ENCODE measurements around the gene ERVK3-1. TPM values are rescaled to one million over a fixed set of nuclear protein-coding genes. Genes with fewer than 3 reads are reported as not detected.
A peak's percentile ranks its signal among the peaks of the same experiment; 100 is the strongest.

ERVK3-1 gene
- total and polyA plus RNA-seq, 2 of the 13 experiments (the other 11 are each of a cell fraction or from before 2014, with no cell fraction given) = 28.5 to 38.7 TPM

- TF ChIP-seq ZBTB40 (IDR thresholded peaks at IDR 0.05) (peak; percentile 51), ZBTB40 (CRISPR knock-in tag; IDR thresholded peaks at IDR 0.05) (peak; percentile 57; the same call in 1 of the 2 replicates), ZNF20 (CRISPR knock-in tag; IDR thresholded peaks at IDR 0.05) (peak; percentile 65; the same call in 1 of the 2 replicates), RBM39 (IDR thresholded peaks at IDR 0.05; ENCODE audit: low read depth, low read length, poor library complexity, severe bottlenecking) (peak; percentile 85), ATF2 (CRISPR knock-in tag; IDR thresholded peaks at IDR 0.05) (peak; percentile 51), ZNF350 (CRISPR knock-in tag; IDR thresholded peaks at IDR 0.05; ENCODE audit: borderline replicate concordance, low read depth) (no peak; the same call in 1 of the 2 replicates), ZNF180 (CRISPR knock-in tag; IDR thresholded peaks at IDR 0.05; ENCODE audit: borderline replicate concordance, low read depth) (0 out of 2 replicates have a peak, but pooled peaks have one; percentile 65), TARDBP (CRISPR knock-in tag; IDR thresholded peaks at IDR 0.05) (peak; percentile 39), JUND (CRISPR knock-in tag; IDR thresholded peaks at IDR 0.05) (no peak), CENPX (CRISPR knock-in tag; IDR thresholded peaks at IDR 0.05) (no peak), KDM3A (CRISPR knock-in tag; IDR thresholded peaks at IDR 0.05; ENCODE audit: low read depth) (peak; percentile 84), TP53 (CRISPR knock-in tag; conservative IDR thresholded peaks at IDR 0.05) (peak; percentile 77; the same call in 1 of the 2 replicates), ZBTB43 (CRISPR knock-in tag; conservative IDR thresholded peaks at IDR 0.05) (peak; percentile 87)
- TF ChIP-seq, protein P1, sequence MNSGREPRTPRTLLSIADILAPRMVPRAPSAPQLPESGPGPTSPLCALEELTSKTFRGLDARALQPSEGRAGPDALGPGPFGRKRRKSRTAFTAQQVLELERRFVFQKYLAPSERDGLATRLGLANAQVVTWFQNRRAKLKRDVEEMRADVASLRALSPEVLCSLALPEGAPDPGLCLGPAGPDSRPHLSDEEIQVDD (CRISPR knock-in tag; IDR thresholded peaks at IDR 0.05; ENCODE audit: borderline replicate concordance) = no peak
These were observed 57.3 kb downstream of the ERVK3-1 start, which contains the start of gene ZNF497 (continued) for GRCh38 chr19:58362272-58362994.
